Raji (cell line): ENCODE measurements around the gene SH3PXD2B.

ENCODE experiments used
- POLR2A ChIP-seq: IDR thresholded peaks from 2 replicates; pipeline ENCODE4 v1.6.1; 2011; ENCODE audit warnings: low read depth, low read length, control low read depth; ENCODE audit not compliant: insufficient read depth

SH3PXD2B gene

DNA sequence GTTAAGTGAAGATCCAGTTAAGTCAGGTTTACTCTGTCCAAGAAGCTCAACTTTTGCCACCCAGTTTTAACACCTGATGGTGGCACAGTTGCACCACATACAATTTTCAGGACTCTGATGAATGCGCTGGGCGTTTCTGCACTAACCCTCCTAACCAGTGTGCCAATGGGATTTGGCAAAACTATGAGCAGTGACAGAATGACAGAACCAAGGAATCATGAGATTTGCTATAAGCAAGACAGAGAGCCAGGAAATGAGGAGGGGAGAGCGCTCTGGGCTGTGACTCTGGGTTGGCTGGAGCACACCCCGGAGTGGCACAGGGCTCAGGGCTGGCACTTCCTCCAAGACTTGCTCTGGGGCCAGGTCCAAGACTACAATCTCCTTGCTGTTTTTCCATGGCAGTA, 84.1 kb downstream of the SH3PXD2B start:
- TF ChIP-seq POLR2A: no peak

DNA sequence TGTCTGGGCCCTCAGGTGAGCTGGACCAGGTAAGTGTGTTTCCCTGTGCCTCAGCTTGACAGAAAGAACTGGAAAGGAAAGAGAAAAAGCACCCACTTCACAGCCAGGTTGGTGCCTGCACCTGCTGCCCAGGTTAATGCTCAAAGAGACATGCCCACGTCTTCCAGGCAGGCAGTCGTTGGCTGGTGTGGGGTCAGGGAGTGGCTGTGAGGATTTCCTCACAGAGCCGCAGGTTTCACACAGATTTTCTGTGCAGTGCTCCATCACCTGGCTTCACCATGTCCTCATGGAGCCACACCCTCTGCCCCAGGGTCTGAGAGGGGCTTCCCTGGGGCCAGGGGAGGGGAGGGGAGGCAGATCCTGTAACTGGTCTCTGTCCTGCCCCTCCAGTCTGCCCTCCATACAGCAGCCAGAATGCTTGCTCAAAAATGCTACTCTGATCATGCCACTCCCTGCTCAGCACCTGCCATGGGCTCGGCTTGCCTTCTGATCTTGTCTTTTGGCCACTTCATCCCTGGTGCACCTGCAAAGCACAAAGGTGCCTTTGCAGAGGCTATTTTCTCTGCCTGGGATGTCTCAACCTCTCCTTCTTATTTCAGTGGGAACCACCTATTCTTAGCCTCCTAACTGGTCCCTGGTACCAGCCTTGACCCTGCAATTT, 88.2 kb downstream of the SH3PXD2B start:
- TF ChIP-seq POLR2A: no peak

DNA sequence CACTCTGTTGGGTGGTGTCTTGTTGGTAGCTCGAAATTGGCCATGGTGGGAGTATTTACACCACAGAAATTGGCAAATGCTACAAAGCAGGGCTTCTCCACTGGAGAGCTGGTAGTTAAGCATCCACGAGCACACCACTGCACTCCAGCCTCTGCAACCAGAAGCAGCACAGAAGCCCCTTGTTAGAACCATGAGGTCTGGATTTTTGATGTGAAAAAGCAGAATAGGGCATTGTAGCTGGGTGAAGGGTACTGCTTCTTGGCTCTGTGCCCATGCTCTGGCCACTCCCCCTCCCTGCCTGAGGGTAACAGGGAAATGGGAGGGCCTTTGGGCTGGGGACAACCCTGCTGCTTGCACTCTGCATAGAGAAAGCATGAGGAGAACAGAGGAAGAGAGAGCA, 89.6 kb downstream of the SH3PXD2B start:
- TF ChIP-seq POLR2A: no peak

DNA sequence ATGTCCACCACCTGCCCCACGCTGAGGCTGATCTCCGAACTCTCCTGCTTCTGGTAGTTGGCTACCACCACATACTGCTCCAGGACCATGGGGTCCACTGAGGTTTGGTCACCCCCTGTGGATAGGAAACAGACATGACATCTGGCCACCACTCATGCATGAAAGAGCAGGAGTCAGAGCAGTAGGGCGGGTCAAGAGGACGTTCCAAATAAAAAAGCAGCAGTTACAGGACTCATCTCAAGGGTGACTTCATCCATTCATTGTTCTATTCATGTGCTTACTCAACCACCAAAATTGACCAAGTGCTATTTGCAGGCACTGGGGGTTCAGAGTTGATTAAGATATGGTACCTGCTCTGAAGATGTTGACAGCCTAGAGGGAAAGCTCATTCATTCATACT, 91.6 kb downstream of the SH3PXD2B start:
- TF ChIP-seq POLR2A: no peak

DNA sequence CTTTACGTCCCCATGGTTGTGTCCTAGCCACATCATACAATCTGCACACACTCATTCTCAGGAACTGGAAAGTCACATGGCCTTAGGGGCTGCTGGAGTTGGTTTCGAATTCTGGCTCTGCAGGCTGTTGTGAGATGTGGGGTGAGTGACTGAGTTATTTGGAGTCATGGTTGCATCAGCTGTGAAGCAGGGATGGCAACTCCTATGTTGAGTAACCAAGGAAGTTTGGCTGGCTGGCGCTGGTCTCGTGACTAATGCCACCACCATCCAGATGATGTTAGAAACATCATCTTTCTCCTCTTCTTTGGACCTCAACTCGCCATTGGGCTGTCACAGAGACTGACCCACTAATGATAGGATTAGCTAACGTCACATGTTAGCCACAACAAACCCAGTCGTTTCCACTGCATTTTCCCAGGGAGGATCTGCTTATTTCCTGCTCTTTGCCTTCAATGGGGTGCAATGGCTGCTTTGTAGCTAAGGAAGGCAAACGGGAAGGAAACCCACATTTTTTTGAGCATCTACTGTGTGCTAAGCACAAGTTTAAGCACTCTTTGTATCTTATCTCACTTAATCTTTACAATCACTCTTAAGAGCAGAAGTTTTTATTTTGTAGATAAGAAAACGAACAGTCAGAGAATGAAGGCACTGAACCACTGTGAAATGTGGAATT, 92.6 kb downstream of the SH3PXD2B start:
- TF ChIP-seq POLR2A: no peak

DNA sequence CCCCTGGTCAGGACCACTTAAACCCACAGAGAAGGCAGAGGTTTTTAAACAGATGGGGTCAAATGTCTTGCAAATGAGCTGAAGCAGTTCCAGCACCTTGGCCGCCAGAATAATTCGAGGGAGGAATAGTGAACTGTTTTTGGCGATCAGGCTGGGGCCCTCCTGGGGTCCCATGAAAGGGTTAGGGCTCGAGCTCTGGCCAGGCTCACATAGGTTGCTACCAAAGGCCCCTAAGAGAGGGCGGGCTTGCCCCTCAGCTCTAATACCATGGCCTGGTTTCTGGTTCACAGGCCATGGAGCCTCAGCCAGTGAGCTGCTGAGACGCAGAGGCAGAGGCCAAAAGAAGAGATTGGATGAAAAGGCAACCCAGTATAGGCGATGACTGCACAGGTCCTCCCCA, 96.0 kb downstream of the SH3PXD2B start:
- TF ChIP-seq POLR2A: no peak

DNA sequence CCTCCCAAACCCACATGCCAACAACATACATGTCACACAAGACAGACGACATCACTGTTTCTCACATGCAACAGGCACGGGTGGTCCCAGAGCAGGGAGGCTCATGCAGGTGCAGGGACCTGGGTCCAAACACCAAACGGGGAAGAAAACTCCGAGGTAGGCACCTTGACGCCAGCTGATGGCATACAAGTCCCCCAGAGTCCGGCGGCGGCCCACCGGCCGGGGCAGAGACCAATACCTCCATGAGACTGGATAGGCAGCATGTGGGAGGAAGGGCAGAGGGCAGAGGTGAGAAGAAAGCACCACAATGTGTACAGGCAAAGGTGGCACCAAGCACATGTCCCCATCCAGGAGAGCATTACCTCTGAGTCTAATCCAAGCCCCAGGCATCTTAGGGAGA, 97.8 kb downstream of the SH3PXD2B start:
- no peak for TF ChIP-seq POLR2A

DNA sequence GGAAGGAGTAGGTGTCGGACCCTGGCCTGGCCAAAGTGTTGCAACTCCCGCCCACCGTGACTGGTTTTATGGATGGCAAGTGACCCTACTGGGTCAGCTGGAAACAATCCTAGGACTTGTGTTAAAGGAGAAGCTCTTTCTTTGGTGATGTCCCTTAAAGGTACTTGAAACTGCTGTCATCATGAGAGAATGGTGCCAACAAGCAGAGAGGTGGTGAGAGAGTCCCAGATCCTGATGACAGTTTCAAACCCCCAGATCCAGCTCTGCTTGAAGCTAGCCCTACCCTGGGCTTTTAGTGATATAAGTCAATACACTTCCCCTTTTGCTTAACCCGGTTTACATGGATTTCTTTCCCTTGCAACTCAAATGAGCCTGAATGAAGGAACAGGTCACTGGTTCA, 98.3 kb downstream of the SH3PXD2B start:
- TF ChIP-seq POLR2A: no peak

DNA sequence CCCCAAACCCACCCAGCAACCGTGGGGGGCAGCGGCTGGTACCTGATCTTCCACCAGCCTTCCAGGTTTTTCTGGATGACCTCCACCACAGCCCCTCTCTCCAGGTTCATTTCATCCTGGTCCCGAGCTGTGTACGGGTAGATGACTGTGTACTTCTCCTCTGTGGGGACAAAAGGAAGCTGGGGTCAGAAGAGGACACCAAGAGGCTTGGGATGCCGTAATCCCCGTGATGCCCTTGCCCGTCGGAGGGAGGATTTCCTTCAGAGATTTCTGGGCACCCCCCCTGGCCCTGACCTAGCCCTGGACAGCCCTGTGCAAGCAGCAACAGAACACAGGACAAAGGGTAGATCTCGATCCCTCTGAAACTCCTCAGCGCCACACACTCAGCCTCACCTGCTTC, 100.5 kb downstream of the SH3PXD2B start:
- no peak for TF ChIP-seq POLR2A

DNA sequence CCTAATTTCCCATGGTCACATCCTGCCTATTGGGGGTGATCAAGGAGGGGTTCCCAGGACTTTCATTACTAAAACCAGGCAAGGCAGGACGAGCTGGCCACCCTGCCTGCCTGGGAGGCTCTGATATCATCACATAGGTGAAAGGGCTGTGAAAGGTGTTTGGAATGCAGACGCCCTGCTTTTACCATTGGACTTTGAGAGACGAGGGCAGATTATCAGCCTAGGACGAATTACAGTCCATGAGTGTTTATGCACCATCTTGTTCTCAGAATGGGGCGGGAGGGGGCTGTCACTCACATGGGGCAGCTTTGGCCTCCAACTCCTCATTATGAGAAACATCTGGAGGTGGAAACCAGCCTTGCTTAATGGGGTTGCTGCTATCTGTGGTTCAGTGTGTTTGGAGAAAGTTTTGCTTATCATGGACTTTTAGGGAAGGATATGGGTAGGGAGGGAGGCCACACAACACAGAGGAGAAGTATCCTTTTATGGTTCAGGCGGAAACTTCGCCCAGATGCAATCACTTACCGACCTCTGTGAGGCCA, 101.0 kb downstream of the SH3PXD2B start:
- TF ChIP-seq POLR2A: no peak

DNA sequence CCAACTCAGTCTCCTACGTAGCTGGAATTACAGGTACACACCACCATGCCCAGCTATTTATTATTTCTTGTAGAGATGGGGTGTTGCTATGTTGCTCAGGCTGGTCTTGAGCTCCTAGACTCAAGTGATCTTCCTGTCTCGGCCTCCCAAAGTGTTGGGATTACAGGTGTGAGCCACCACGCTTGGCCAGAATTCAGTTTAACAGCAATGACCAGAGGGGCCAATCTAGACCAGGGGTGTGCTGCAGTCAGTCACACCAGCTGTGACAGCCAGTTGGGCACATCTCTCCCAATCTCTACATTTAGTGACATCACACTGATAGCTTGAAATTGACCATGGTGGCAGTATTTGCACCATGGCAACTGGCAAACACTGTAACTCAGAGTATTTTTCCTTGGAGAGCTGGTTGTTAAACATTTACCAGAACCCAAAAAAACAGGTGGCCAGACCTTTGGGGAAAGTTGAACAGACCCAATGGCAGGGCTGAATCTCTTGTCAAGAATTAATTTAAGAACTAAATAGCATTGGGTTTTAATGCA, 103.0 kb downstream of the SH3PXD2B start:
- TF ChIP-seq POLR2A: no peak

DNA sequence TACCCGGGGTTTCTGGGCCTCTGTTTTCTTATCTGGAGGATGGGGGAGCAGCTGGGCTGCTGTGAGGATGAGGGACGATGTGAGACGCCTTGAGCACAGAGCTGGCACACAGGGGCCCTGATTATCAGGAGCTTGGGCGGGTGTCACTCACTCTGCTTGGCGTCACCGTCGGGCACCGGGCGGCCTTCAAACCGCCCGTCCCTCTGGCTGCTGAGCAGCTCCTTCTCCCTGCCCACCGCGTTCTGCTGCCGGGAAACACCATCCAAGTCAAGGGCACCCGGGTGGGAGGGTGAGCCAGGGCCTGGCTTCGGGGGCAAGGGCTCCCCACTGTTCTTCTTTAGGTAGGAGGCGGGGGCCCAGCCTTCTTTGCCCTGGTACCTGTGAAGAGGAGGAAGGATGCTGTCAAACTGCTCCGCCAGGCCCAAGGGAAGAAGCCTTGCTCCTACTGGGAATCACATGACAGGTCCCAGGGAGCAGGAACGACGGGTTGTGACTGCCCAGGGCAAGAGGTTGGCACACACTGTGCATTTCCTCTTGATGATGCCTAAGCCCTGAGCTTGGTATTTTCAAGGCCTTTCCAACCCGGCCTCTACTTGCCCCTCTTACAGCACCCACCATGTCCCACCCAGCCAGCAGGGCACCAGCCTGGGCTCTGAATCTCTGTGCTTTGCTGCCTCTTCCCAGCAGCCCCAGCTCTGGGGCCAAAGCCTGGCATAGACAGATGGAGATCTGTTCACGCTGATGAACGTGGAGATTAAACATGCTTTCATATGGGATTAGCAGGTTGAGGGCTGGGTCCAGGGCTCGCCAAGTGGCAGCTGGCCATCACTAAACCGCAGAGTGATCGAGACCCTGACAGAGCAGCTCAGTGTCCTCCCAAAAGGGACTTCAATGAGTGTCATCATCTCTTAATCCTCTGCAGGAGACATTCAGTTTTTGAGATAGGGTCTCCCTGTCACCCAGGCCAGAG, 103.8 kb downstream of the SH3PXD2B start:
- no peak for TF ChIP-seq POLR2A

DNA sequence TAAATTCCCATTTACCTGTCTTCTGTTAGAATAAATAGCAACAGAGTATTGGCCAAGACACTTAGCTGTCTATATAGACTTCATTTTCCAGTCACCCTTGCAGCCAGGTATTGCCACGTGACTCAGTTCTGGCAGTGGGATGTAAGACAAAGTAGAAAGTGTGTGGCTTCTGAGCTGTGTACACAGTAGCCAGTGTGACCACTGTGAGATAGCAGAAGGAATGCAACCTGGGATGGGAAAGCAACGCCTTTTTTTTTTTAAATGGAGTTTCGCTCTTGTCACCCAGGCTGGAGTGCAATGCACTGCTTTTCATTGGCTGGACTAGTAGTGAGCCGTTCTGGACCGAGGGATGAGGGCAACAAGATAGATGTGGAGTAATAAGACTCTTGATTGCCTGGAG, 106.2 kb downstream of the SH3PXD2B start:
- no peak for TF ChIP-seq POLR2A

DNA sequence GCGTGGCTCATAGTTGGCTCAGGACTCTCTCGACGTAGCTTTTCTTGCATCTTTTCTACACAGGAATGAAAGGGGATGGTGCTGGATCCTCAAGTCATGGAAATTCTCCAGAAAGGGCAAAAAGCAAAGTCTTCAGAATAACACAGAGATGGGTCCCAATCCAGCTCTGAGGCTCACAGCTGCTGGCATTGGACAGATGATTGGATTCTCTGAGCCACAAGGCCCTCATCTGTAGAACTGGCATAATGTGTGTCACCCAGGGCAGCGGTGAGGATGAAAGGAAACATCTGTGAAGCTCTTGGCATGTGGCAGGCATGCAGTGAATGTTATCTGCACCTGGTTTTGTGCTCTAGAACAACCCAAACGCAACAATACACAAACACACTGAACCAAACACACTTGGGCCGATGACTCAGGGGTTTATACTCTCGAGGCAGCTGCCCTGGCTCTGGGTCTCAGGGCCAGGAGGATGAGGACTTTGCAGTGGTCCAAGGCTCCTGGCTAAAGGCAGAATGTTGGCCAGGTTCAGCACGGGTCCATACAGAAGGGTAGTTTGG, 106.8 kb downstream of the SH3PXD2B start:
- TF ChIP-seq POLR2A: no peak

DNA sequence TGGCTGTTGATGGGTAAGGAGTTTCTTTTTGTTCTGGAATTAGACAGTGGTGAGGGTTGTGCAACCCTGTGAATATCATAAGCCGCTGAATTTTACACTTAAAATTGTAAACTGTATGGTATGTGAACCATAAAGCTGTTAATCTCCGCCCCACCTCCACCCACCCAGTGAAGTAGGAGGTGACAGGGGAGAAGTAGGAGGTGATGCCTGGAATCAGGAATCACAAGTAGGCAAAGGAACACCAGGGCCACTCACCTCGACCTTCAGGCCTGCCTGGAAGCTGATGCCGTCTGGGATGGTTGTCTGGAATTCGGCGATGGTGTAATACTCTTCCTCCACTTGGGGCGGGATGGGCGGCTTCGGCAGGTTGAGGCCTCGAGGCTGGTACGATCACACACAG, 108.4 kb downstream of the SH3PXD2B start:
- no peak for TF ChIP-seq POLR2A
